OCI-LY1 (cell line): Measurements from ENCODE around the gene ANKRD52.
"Not testable (repeated sequence)": the region's sequence is repeated elsewhere in the genome, so short reads cannot be mapped to it uniquely, and the experiment has no call there.

Experiments used
- EZH2 ChIP-seq: fragments of 200-600 bp; sonication (generic), shearing (Covaris generic); IDR thresholded peaks from 2 replicates; pipeline ENCODE4 v1.8.0; 2017; ENCODE audit warnings: borderline replicate concordance, mixed run types, mild to moderate bottlenecking, antibody characterized with exemption, low read length, moderate library complexity, mixed read lengths
- TF ChIP-seq, protein P1 (sequence below): fragments of 200-600 bp; sonication (generic), shearing (Covaris generic); IDR thresholded peaks from 2 replicates; pipeline ENCODE4 v1.5.1; 2017; ENCODE audit warnings: mild to moderate bottlenecking, antibody characterized with exemption, low read length, moderate library complexity, mixed read lengths

GRCh38 chr12:56262955-56263354 is 4.8 kb upstream of the ANKRD52 start:
- TF ChIP-seq, protein P1, sequence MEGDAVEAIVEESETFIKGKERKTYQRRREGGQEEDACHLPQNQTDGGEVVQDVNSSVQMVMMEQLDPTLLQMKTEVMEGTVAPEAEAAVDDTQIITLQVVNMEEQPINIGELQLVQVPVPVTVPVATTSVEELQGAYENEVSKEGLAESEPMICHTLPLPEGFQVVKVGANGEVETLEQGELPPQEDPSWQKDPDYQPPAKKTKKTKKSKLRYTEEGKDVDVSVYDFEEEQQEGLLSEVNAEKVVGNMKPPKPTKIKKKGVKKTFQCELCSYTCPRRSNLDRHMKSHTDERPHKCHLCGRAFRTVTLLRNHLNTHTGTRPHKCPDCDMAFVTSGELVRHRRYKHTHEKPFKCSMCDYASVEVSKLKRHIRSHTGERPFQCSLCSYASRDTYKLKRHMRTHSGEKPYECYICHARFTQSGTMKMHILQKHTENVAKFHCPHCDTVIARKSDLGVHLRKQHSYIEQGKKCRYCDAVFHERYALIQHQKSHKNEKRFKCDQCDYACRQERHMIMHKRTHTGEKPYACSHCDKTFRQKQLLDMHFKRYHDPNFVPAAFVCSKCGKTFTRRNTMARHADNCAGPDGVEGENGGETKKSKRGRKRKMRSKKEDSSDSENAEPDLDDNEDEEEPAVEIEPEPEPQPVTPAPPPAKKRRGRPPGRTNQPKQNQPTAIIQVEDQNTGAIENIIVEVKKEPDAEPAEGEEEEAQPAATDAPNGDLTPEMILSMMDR, result not testable (repeated sequence)
- TF ChIP-seq EZH2, result not testable (repeated sequence)
